GM18498 (cell line): ENCODE data around the gene ZNF12.
"Not testable (repeated sequence)": the region's sequence is repeated elsewhere in the genome, so short reads cannot be mapped to it uniquely, and the experiment has no call there.

ENCODE experiments used
- ATAC-seq: cut with Tn5 transposase; IDR thresholded peaks from one replicate; pipeline ENCODE4 v1.9.1; 2021; ENCODE audit warnings: mild to moderate bottlenecking, moderate library complexity; ENCODE audit not compliant: unreplicated experiment

Gene ZNF12

DNA sequence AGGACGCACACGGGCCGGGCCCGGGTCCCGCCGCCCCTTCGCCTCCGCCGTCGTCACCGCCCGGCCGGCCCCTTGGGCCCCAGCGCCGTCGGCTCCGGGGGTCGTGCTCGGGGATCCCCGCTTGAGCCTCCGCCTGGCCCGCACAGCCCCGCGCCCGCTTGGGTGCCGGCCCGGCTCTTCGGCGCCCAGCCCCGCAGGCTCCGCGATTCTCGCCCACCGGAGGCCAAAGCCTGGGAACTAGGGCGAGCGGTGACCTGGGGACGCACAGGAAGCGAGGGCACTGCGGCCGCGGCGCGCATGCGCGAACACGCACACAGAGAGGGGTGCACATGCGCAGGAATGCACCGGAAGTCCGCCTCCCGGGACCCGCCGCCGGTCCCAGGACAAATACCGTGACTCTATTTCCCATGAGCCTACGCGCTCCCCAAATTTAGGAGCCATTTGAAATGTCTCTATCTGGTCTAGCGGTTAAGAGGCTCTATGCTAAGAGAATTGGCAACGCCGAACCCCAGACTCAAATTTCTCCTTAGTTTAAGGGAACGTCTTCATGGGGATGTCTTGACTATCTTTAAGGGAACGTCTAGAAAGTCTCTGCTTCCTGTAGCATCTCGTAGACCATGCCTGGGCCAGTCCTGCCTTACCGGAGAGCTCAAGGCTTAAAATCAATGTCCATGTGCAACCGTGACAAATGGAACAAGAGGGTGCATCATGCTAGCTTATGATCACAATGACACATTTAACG lies at the start of gene ZNF12:
ZNF12 (minus strand) TSS at position 282 of the 742 bp plus-strand sequence. CDS start 1,774 bp downstream, outside the sequence.
- ATAC-seq, result peak; percentile 86

DNA sequence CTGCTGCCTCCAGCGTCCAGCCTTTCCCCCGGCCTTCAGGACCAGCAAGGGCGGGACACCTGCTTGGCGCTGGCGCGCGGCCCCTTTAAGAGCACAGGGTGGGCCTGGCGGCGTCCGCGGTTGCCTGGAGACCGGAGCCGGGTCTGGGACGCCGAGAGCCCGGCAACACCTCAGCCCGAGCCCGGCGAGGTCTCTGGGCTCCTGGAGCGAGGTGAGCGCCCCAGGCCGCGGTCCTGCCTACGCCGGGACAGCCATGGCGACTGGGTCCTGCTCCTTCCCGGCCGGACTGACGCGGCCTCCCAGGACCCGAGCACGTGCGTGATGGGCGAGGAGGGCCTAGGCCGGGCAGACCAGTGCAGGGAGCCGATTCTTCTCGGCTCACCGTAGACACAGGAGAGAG lies 47.2 kb upstream of the ZNF12 start, which contains the start of gene RSPH10B2:
RSPH10B2 (plus strand) TSS at position 140 of the 400 bp plus-strand sequence. CDS start 3,575 bp downstream, outside the sequence.
- not testable (repeated sequence) for ATAC-seq

DNA sequence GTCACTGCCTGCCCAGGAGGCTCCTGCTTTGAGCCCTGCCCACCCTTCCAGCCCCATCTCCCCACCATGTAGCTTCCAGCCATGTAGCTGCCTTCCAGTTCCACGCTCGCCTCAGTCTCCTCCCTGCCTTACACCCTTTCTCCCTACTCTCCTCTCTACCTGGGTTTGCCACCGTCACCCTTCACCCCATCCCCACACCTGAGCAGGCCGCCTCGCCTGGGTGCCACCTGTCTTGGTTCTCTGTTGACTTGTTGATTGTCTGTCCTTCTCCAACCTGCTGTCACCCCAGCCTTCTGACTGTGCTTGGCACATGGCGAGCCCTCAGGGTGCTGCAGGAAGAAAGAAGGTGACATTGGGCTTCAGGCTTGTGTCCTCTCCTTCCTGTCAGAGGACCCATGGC lies 43.4 kb upstream of the ZNF12 start:
- ATAC-seq, result not testable (repeated sequence)

DNA sequence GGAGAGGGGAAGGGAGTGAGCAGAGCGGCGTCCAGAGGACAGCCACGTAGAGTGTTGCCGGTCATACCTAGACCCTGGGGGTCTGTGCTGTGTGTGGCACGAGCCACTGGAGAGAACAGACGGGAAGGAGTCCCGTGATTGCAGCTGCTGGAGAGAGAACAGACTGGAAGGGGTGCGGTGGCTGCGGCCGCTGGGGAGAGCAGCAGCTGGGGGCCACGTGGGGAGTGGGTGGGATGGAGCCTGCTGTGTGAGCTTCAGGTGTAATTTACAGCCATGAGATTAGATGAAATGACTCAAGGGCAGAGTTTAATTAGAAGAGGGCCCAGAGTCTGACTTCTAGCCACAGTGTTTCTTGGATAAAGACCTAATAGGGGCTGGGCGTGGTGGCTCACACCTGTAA lies 42.6 kb upstream of the ZNF12 start:
- ATAC-seq, result not testable (repeated sequence)

DNA sequence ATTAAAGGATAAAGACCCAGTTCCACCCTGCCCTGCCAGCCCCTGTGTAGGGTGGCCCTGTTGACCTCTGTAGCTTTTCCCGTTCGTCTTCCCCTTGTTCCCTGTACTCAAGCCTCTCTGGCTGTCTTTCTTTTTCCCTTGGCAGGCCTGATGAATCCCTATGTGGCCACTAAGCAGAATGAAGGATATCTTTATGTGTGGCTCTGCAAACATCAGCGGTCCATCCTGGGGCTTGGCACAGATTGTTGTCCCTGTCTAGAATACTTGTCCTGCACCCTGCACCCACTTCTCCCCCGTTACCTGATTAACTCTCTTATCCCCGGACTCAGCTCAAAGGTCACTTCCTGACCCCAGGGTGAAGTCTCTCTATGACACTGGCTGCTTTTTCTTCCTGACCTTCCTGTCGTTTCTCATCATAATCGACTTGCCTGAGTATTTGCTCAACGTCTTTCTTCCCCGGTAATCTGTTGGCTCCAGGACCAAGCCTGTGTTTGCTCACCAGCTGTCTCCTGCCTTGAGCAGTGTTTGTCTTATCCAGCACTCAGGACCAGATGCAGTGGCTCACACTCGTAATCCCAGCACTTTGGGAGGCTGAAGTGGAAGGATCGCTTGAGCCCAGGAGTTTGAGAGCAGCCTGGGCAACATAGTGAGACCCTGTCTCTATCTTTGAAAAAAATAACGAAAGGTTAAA lies 37.8 kb upstream of the ZNF12 start:
- not testable (repeated sequence) for ATAC-seq

DNA sequence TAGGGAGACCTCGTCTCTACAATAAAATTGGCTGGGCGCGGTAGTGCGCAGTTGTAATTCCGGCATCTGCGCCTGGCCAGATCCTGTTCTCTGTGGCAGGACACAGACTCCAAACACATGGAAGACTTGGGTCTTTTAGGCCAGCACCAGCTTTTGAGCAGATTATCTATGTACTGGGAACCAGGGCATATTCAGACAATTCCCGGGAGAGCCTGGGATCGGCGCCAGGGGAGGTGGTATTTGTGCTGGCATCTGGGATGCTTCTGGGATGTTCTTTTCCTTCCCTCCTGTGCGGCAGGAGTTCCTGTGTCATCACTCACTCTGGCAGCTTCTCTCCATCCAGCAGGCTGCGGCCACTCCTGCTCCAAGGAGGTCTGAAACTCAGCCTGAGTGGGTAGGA lies 31.7 kb upstream of the ZNF12 start:
- ATAC-seq, result not testable (repeated sequence)

DNA sequence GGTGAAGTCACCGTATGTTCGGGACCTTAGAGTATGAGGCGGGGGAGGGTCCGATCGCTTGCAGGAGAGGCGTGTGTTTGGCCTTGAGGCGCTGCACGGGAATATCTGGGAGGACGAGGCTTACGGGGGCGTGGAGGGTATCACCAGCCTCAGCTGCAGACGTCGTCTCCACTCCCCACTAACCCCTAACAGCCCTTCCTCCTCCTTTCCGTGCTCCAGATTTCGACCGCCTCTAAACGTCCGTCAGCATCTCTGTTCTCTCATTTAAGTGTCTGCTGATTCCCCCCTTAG lies 23.5 kb upstream of the ZNF12 start:
- no peak for ATAC-seq

DNA sequence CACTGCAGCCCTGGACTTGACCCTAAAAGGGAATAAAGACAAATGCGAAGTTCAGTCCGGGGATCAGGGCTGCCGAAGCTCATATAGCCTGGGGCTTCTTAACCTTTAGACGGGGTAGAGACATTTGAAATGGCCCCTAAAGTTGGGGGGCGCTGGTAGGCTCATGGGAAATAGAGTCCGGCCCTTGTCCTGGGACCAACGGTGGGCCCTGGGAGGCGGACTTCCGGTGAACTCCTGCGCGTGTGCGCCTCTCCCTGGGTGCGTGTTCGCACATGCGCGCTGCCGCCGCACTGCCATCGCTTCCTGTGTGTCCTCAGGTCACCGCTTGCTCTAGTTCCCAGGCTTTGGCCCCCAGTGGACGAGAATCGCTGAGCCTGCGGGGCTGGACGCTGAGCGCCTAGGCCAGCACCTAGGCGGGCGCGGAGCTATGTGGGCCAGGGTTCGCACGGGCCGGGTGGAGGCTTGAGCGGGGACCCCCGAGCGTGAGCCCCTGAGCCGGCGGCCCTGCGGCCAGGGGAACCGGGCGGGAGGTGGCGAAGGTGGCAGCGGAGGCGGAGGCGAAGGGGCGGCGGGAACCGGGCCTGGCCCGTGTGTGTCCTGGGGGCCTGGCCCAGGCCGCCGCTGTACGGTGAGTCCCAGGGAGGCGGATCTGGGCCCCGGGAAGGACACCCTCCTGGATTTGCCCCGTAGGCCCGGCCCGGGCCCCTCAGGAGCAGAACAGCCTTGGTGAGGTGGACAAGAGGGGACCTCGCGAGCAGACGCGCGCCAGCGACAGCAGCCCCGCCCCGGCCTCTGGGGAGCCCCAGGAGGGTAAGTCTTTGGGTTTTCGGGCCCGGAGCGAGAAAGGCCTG lies 23.0 kb upstream of the ZNF12 start:
- ATAC-seq, result peak; percentile 92

DNA sequence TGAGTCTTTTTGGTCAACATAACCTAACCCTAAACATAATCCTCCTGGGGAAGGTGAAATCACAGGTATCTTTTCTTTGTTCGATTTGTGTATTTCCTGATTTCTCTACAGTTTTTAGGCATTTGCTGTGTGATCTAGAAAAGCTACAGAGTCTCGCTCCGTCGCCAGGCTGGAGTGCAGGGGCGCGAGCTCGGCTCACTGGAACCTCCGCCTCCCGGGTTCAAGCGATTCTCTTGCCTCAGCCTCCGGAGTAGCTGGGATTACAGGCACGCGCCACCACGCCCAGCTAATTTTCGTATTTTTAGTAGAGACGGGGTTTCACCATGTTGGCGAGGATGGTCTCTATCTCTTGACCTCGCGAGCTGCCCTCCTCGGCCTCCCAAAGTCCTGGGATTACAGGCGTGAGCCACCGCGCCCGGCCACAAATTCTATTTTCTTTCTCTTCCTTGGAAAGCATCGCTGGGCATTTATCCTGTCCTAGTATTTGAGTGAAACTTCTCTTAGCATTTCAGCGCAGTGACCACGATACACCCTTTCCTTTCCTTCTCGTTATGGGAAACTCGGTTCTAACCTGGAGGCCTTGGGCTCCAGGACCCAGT lies 22.2 kb upstream of the ZNF12 start:
- not testable (repeated sequence) for ATAC-seq

DNA sequence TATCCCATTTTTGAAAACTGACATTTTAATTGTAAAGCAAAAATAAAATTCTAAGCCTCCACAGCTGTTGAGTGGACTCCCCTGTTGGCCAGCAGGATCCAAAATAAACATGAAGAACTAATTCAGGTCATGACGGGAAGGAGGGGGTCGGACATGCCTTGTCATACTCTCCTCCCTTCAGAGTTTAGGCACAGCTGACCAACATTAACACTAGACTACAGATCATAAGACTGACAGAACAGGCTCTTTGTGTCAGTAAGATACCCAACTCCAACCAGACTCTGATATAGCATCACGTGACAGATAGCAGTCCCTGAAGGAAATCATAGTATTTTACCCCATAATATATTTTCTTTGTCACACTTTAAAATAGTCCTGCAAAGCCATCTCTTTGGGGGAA lies 20.9 kb upstream of the ZNF12 start:
- no peak for ATAC-seq

DNA sequence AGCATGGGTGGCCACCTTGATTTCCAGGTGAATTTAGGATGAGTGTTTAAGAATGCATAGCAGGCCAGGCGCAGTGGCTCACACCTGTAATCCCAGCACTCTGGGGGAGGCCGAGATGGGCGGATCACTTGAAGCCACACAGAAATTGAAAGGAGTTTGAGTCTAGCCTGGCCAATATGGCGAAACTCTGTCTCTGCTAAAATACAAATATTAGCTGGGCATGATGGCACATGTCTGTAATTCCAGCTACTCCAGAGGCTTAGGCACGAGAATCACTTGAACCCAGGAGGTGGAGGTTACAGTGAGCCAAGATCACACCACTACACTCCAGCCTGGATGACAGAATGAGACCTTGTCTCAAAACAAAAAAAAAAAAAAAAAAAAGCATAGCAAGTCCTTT lies 19.6 kb upstream of the ZNF12 start:
- not testable (repeated sequence) for ATAC-seq

DNA sequence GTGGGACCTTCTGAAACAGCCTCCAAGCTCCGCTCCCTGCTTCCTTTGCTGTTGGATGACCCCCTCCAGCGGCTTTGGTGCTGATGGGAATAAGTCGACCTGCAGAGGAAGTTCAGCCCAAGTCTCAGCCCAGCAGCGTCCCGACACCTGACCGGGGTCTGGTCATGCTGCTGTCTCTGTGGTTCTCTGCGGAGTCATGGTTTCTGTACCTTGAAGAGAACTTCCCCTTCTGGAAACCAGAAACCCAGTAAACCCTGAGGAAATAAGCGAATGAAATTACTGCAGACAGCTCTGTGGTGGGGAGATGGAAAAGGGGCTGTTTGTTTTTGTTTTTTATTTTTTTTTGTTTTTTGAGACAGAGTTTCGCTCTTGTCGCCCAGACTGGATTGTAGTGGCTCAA lies 18.3 kb upstream of the ZNF12 start:
- ATAC-seq, result peak; percentile 54

DNA sequence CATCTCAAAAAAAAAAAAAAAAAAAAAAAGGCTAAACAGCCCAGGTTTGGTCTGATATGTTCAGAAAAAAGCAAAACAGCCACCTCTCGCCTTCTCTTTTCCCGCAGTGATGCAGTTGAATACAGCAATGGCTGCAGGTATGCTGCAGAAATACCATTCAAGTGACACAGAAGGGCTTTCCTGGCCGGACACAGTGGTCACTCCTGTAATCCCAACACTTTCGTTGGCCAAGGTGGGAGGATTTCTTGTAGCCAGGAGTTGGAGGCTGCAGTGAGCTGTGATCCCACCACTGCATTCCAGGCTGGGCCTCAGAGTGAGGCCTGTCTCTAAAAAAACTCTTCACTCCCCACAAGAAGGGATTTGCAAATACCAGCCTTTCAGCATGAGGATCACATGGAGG lies 17.6 kb upstream of the ZNF12 start:
- not testable (repeated sequence) for ATAC-seq

DNA sequence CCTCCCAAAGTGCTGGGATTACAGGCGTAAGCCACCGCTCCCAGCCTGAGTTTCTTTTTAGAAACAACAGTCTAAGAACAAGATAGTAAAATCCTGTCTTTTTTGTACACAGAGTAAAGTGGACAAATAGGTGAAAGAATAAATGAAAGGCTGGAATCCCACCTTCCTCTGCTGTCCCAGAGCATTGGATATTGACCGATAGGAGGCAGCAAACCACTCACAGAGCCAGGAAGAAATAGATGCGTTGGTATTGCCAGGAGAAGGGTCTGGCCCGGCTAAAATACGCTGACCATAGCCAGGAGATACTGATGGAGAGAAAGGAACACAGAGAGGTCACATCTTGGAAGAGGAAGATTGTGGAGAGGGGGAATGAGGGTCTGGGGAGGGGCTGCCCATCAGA lies 11.4 kb upstream of the ZNF12 start:
- no peak for ATAC-seq

DNA sequence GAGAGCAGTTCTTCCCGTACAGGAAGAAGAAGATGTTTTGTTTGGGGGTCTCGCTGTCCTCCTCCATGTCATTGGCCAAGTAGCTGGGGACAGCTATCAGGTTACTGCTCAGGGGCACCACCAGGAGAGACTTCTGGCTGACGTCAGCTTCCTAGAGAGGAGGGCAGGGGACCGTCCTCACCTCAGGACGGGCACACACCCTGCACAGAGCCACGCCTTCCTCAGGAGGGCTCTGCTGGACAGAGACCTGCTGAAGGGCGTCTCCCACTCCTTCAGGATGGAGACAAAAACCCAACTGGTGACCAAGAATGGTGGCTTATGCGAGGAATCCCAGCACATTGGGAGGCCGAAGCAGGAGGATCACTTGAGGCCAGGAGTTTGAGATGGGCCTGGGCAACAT lies 9.2 kb upstream of the ZNF12 start:
- ATAC-seq, result not testable (repeated sequence)

DNA sequence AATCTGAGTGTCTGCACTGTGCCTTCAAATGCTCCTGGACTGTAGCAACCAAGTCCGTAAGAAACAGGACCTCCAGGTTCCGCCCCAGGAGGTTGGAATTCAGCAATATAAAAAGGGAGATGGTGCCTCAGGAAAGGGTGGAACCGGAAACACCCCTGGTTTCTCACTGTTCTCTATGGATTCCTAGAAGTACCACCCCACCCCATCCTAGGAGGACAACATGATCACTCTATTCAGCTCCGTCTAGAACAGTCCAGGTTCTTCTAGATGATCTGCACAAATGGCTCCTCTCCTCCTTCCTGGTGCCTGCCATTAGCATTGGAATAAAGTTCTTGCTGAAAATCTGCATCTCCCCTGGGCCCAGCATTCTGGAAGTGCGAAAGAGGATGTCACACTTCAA lies 7.6 kb upstream of the ZNF12 start:
- ATAC-seq, result no peak

DNA sequence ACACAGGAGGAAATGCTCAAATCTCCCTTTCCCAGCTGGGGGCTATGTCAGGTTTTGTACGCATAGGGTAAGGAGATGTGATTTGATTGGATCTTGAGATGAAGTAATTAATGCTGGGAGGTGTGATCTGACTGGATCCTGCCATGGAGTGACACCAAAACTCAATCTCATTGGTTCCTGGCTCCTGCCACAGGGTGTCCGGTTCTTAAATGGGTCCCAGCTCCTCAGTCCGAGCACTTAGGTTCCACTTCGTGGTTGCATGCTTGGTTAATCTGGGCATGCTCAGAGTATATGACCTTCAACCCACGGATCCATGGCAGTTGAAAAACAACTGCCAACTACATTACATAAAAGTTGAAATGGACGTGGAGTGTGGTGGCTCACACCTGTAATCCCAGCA lies 3.1 kb upstream of the ZNF12 start:
- no peak for ATAC-seq

DNA sequence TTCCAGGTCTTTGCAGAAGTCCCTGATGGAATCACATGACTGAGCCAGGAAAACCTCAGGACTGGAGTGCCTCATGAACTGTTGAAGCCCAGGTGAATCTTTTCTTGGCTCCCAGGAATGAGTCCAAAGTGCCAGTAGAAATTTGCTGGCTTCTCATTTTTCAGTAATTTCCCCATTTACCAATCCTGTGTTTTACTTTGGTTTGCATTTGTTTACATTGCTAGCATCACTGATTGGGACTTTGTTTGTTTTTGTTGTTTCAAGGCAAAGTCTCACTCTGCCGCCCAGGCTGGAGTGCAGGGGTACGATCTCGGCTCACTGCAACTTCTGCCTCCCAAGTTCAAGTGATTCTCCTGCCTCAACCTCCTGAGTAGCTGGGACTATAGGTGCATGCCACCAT lies 1.6 kb upstream of the ZNF12 start:
- ATAC-seq, result no peak

DNA sequence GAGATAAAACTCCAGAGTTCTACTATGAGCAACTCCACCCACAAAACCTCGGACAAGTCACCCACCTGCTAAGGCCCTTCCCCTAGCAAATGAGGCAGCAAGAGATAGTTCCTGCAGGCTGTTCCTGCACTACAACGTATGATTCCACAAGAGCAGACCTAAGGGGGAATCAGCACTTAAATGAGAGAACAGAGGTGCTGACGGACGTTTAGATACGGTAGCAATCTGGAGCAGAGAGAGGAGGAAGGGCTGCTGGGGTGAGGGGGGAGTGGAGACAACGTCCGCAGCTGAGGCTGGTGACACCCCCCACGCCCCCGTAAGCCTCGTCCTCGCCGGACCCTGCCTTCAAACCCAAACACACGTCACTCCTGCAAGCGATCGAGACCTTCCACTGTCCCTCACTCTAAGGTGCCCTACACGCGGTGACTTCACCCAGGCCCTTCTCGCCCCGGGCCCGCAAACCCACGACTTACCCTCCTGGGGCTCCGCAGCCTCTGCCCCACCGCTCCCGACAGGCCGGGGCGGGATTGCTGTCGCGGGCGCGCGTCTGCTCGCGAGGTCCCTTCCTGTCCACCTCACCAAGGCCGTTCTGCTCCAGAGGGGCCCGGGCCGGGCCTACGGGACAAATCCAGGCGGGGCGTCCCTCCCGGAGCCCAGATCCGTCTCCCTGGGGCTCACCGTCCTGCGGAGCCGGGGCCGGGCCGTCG lies 635 bp downstream of the ZNF12 start:
- ATAC-seq, result peak; percentile 33

DNA sequence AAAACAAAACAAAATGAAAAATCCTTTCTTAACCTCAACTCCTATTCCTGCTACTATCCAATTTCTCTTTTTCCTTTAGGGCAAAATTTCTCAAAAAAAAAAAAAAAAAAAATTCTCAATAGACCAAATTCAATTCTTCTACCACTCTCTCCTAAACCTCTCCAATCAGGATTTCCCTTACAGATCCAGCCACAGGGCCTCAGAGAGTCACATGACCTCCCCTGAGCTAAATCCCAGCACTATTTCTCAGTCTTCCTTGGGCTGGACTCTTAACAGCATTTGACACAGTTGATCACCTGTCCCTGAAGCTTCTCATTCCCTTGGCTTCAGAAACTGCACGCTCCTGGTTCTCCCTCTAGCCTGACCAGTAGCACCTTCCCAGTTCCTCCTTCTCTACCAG lies 4.9 kb downstream of the ZNF12 start:
- no peak for ATAC-seq

DNA sequence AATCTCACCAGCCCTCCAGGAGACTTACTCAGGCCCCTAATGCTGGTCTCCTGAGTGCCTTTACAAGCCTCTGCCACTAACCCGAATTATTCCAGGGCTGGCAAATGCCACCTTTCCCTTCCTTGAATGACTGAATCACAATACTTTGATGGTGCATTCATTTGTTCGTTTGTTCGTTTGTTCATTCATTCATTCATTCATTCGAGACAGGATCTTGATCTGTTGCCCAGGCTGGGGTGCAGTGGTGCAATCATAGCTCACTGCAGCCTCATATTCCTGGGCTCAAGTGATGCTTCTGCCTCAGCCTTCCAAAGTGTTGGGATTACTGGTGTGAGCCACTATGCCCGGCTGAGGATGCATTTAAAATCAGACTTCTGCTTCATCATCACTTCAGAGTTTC lies 6.0 kb downstream of the ZNF12 start:
- no peak for ATAC-seq
